GM23248 (cell line): Measurements from ENCODE around the gene HES3. TPM values are rescaled to one million over a fixed set of nuclear protein-coding genes. Genes with fewer than 3 reads are reported as not detected.

Experiments used
- DNase-seq: peaks from one replicate; pipeline ENCODE4 v3.0.0-alpha.2; 2015
- H2AFZ ChIP-seq: fragments of 200-600 bp; sonication (generic); 2 replicates; pipeline ENCODE4 v1.6.1; 2016; ENCODE audit warnings: antibody characterized with exemption
- H3F3A ChIP-seq: fragments of 200-600 bp; sonication (generic); 2 replicates; pipeline ENCODE4 v1.6.1; 2016; ENCODE audit warnings: mild to moderate bottlenecking, antibody characterized with exemption, mixed run types; ENCODE audit not compliant: insufficient read depth
- H3K27ac ChIP-seq: fragments of 200-600 bp; sonication (generic); 2 replicates; pipeline ENCODE4 v1.5.1; 2016; ENCODE audit warnings: mild to moderate bottlenecking
- H3K27me3 ChIP-seq: fragments of 200-600 bp; sonication (generic); replicated peaks from 2 replicates; pipeline ENCODE4 v1.6.1; 2016; ENCODE audit warnings: mild to moderate bottlenecking; ENCODE audit not compliant: insufficient read depth
- H3K36me3 ChIP-seq: fragments of 200-600 bp; sonication (generic); 2 replicates; pipeline ENCODE4 v1.6.1; 2016; ENCODE audit warnings: low read depth, mild to moderate bottlenecking
- H3K4me1 ChIP-seq: fragments of 200-600 bp; sonication (generic); 2 replicates; pipeline ENCODE4 v1.6.1; 2016; ENCODE audit warnings: mild to moderate bottlenecking; ENCODE audit not compliant: insufficient read depth
- H3K4me2 ChIP-seq: fragments of 200-600 bp; sonication (generic); one replicate; pipeline ENCODE4 v1.6.1; 2016; ENCODE audit warnings: mild to moderate bottlenecking; ENCODE audit not compliant: unreplicated experiment
- H3K4me3 ChIP-seq: fragments of 200-600 bp; sonication (generic); 2 replicates; pipeline ENCODE4 v1.5.1; 2016; ENCODE audit warnings: mild to moderate bottlenecking
- H3K79me2 ChIP-seq: fragments of 200-600 bp; sonication (generic); 2 replicates; pipeline ENCODE4 v1.6.1; 2016; ENCODE audit warnings: mild to moderate bottlenecking; ENCODE audit not compliant: insufficient read depth
- H3K9ac ChIP-seq: fragments of 200-600 bp; sonication (generic); 2 replicates; pipeline ENCODE4 v1.6.1; 2016; ENCODE audit warnings: mild to moderate bottlenecking
- H3K9me2 ChIP-seq: fragments of 200-600 bp; sonication (generic); 2 replicates; pipeline ENCODE4 v1.6.1; 2016; ENCODE audit warnings: mixed run types, mild to moderate bottlenecking, moderate library complexity; ENCODE audit not compliant: insufficient read depth
- H3K9me3 ChIP-seq: fragments of 200-600 bp; sonication (generic); one replicate; pipeline ENCODE4 v1.6.1; 2017; ENCODE audit warnings: low read depth
- H4K20me1 ChIP-seq: fragments of 200-600 bp; sonication (generic); 2 replicates; pipeline ENCODE4 v1.6.0; 2016; ENCODE audit not compliant: insufficient read depth
- EZH2 ChIP-seq: fragments of 200-600 bp; sonication (generic); IDR thresholded peaks from 2 replicates; pipeline ENCODE4 v1.6.1; 2018; ENCODE audit warnings: antibody characterized with exemption, mild to moderate bottlenecking; ENCODE audit not compliant: insufficient read depth, poor library complexity, severe bottlenecking
- EZH2phosphoT487 ChIP-seq: fragments of 200-600 bp; sonication (generic); IDR thresholded peaks from 2 replicates; pipeline ENCODE4 v1.6.1; 2018; ENCODE audit warnings: antibody characterized with exemption, moderate library complexity, mild to moderate bottlenecking, low read depth; ENCODE audit not compliant: insufficient read depth
- whole genome bisulfite sequencing, 2 experiments: methylation state at CpG; one replicate each; pipeline ENCODE4 v1.1.6; 2015 to 2017; ENCODE audit warnings: low lambda C conversion rate in 2 of 2, low coverage in 1 of 2; ENCODE audit errors: missing lambda C conversion rate in 2 of 2; 5-methylcytosine and 5-hydroxymethylcytosine counted together
- in situ Hi-C: fragments of 300-500 bp; cut with MboI; formaldehyde crosslinking; loops from 2 replicates; pipeline ENCODE4 v1.15.0; 2020
- polyA plus RNA-seq: library from polyadenylated mRNA; unstranded; fragments of >200 nt; fragmentation: Nextera tagmentation; extraction: Ambion mirVana; gene quantifications from 2 replicates; pipeline ENCODE4 v1.2.1, GENCODE V29; 2016
- total RNA-seq: library from RNA; depleted of rRNA; stranded (reverse); fragments of >200 nt; shearing (Covaris generic); gene quantifications from 2 replicates; pipeline ENCODE4 v1.2.3, GENCODE V29; 2014

Gene HES3
- total and polyA plus RNA-seq, 2 experiments from 2014 or later: not detected

- Histone ChIP-seq H3K4me2 (peak overlapping the region; percentile 63), H3K4me3 (peak overlapping the region; percentile 82), H3F3A (no peaks in the 10 kb centered on the region), H3K27me3 (no peaks in the 10 kb centered on the region), H2AFZ (peak overlapping the region; percentile 97), H3K36me3 (peaks cover 15% of the 10 kb centered on the region), H3K9me2 (no peaks in the 10 kb centered on the region), H3K4me1 (peaks cover 11% of the 10 kb centered on the region), H3K9me3 (no peaks in the 10 kb centered on the region), H3K27ac (peak overlapping the region; percentile 79), H3K79me2 (peaks cover 40% of the 10 kb centered on the region), H3K9ac (peak overlapping the region; percentile 97), H4K20me1 (0 out of 2 replicates have a peak, but pooled peaks cover 11% of the 10 kb centered on the region)
- WGBS, 2 experiments: 61 to 62% methylated on average over 10 of the region's 10 CpGs
- in situ Hi-C loops: no loop called here
- DNase-seq: no peak
- TF ChIP-seq EZH2 (no peak), EZH2phosphoT487 (no peak)
Measured at GRCh38 chr1:6200188-6200809, 43.7 kb upstream of the HES3 start.

- H3K27ac ChIP-seq: no peak overlapping the region
- H3K36me3 ChIP-seq: 0 out of 2 replicates have a peak, but pooled peaks cover 3% of the 10 kb centered on the region
- H3K27me3 ChIP-seq: no peaks in the 10 kb centered on the region
- TF ChIP-seq EZH2: no peak
- in situ Hi-C loops: no loop called here
- H3K9me3 ChIP-seq: no peaks in the 10 kb centered on the region
- H3K9me2 ChIP-seq: no peaks in the 10 kb centered on the region
- peaks cover 21% of the 10 kb centered on the region for H3K79me2 ChIP-seq
- H3K4me3 ChIP-seq: no peak overlapping the region
- H3K9ac ChIP-seq: no peak overlapping the region
- 0 out of 2 replicates have a peak, but pooled peaks cover 2% of the 10 kb centered on the region for H4K20me1 ChIP-seq
- no peak overlapping the region for H2AFZ ChIP-seq
- H3F3A ChIP-seq: no peaks in the 10 kb centered on the region
- H3K4me1 ChIP-seq: peaks cover 11% of the 10 kb centered on the region
- DNase-seq: no peak
- WGBS, 2 experiments: 74 to 76% methylated on average over 7 of the region's 7 CpGs
- H3K4me2 ChIP-seq: no peak overlapping the region
Measured at GRCh38 chr1:6202256-6202655, 41.7 kb upstream of the HES3 start.

- no peaks in the 10 kb centered on the region for H3K27me3 ChIP-seq
- H3K36me3 ChIP-seq: no peaks in the 10 kb centered on the region
- H3K79me2 ChIP-seq: no peaks in the 10 kb centered on the region
- H4K20me1 ChIP-seq: no peaks in the 10 kb centered on the region
- H3K9me2 ChIP-seq: no peaks in the 10 kb centered on the region
- no peak within 1 kb of the TSS; the same call in 1 of the 2 replicates for H3K27ac ChIP-seq
- no peaks in the 10 kb centered on the region for H3K4me1 ChIP-seq
- peak within 1 kb of the TSS; percentile 69 for H3K9ac ChIP-seq
- H3K4me2 ChIP-seq: peak within 1 kb of the TSS; percentile 65
- in situ Hi-C loops: no loop called here
- WGBS, 2 experiments: 7% methylated on average over 54 to 59 of the region's 66 CpGs
- H3F3A ChIP-seq: no peaks in the 10 kb centered on the region
- H3K4me3 ChIP-seq: peak within 1 kb of the TSS; percentile 73
- peak; percentile 81 for DNase-seq
- H2AFZ ChIP-seq: peak within 1 kb of the TSS; percentile 89
- TF ChIP-seq EZH2 (no peak), EZH2phosphoT487 (no peak)
- H3K9me3 ChIP-seq: no peaks in the 10 kb centered on the region
Measured at GRCh38 chr1:6205849-6206519, 38.0 kb upstream of the HES3 start, which contains the start of gene RNF207. Gene RNF207 (plus strand): TSS chr1:6206119. CDS start chr1:6206536, 417 bp downstream.

GRCh38 chr1:6206520-6206855 lies 37.5 kb upstream of the HES3 start:
- TF ChIP-seq EZH2: no peak
- Histone ChIP-seq H3K36me3 (no peaks in the 10 kb centered on the region), H3K9me2 (no peaks in the 10 kb centered on the region), H3K9me3 (no peaks in the 10 kb centered on the region), H3K27me3 (no peaks in the 10 kb centered on the region), H3K27ac (no peak overlapping the region), H3K79me2 (no peaks in the 10 kb centered on the region), H3K9ac (peak overlapping the region; percentile 69), H3K4me1 (no peaks in the 10 kb centered on the region), H3K4me2 (peak overlapping the region; percentile 65), H4K20me1 (no peaks in the 10 kb centered on the region), H2AFZ (peak overlapping the region; percentile 89), H3F3A (no peaks in the 10 kb centered on the region), H3K4me3 (peak overlapping the region; percentile 73)
- WGBS, 2 experiments: 10 to 12% methylated on average over 17 to 25 of the region's 25 CpGs
- in situ Hi-C loops: no loop called here
- DNase-seq: no peak
